Fibroblast of lung (primary cell): ENCODE data around the gene CLSTN2.

Experiments
- CTCF ChIP-seq, 2 donors: IDR thresholded peaks in 1 of 2; conservative IDR thresholded peaks in 1 of 2; 1 replicate in 1 of 2; 2 replicates in 1 of 2; pipeline ENCODE4 v1.5.1; 2011 to 2012; ENCODE audit warnings: low read length in 2 of 2, control low read depth in 1 of 2, inconsistent platforms in 1 of 2, low read depth in 1 of 2, mild to moderate bottlenecking in 1 of 2
- EZH2 ChIP-seq: IDR thresholded peaks from 2 replicates; pipeline ENCODE4 v1.5.1; 2012; ENCODE audit warnings: low read length, control low read depth, mild to moderate bottlenecking; ENCODE audit errors: missing control alignments

- TF ChIP-seq EZH2: no peak
- TF ChIP-seq CTCF (conservative IDR thresholded peaks at IDR 0.05 in 1 of 2, IDR thresholded peaks at IDR 0.05 in 1 of 2; ENCODE audit: low read depth in 1 of 2, low read length in 2 of 2): no peak
Observed at GRCh38 chr3:140170612-140171011, 235.6 kb downstream of the CLSTN2 start.
